ENCODE data around the gene ZNF70. TPM values are rescaled to one million over a fixed set of nuclear protein-coding genes. Genes with fewer than 3 reads are reported as not detected.

Gene ZNF70
- total and polyA plus RNA-seq, 2 of the 13 experiments (the other 11 are each of a cell fraction or from before 2014, with no cell fraction given) = 0.62 to 3.6 TPM

- intact Hi-C loops (cut with micrococcal nuclease; ENCODE audit: unreplicated experiment) = no loop called here
- CTCF ChIA-PET (ENCODE audit: low intra/inter-chr PET ratio, low total read pairs) = no interaction called here
Measured at GRCh38 chr22:23712256-23712655, 38.7 kb downstream of the ZNF70 start.

More at GRCh38 chr22:23712256-23712655, 38.7 kb downstream of the ZNF70 start:
- Histone ChIP-seq H3K27ac (ENCODE audit: extremely low read length, insufficient read depth, low read length) (no peak overlapping the region), H3K9me3 (ENCODE audit: low read length) (no peaks in the 10 kb centered on the region), H2AFZ (ENCODE audit: low read length) (no peak overlapping the region), H3K79me2 (ENCODE audit: insufficient read depth, low read length) (peaks cover 6% of the 10 kb centered on the region), H3K27me3 (ENCODE audit: control insufficient read depth in 1 of 2, insufficient read depth in 2 of 2, low read length in 2 of 2) (no peaks in the 10 kb centered on the region), H4K20me1 (ENCODE audit: insufficient read depth, low read length) (no peaks in the 10 kb centered on the region), H3K4me1 (ENCODE audit: insufficient read depth, low read length) (peaks cover 11% of the 10 kb centered on the region), H3K36me3 (replicated peaks in 1 of 2; ENCODE audit: control insufficient read depth in 1 of 2, insufficient read depth in 2 of 2, low read length in 2 of 2) (peaks cover 7 to 52% of the 10 kb centered on the region in 2 experiments; a peak in 4 of 5 replicates), H3K4me3 (replicated peaks in 1 of 3; ENCODE audit: insufficient read depth in 1 of 3, low read depth in 2 of 3, low read length in 3 of 3) (no peak overlapping the region), H3K4me2 (ENCODE audit: low read depth, low read length) (no peak overlapping the region), H3K9ac (ENCODE audit: insufficient read depth, low read depth, low read length) (no peak overlapping the region)
- DNase-seq (ENCODE audit: low spot score) = no peak
- TF ChIP-seq NFAT5 (CRISPR knock-in tag; IDR thresholded peaks at IDR 0.05) (no peak), NCOA5 (CRISPR knock-in tag; IDR thresholded peaks at IDR 0.05) (no peak), ATF2 (CRISPR knock-in tag; IDR thresholded peaks at IDR 0.05) (no peak), TMF1 (CRISPR knock-in tag; IDR thresholded peaks at IDR 0.05; ENCODE audit: low read depth) (no peak), FOXO1 (CRISPR knock-in tag; IDR thresholded peaks at IDR 0.05) (no peak), MTA3 (CRISPR knock-in tag; IDR thresholded peaks at IDR 0.05) (no peak)
- TF ChIP-seq, protein P1, sequence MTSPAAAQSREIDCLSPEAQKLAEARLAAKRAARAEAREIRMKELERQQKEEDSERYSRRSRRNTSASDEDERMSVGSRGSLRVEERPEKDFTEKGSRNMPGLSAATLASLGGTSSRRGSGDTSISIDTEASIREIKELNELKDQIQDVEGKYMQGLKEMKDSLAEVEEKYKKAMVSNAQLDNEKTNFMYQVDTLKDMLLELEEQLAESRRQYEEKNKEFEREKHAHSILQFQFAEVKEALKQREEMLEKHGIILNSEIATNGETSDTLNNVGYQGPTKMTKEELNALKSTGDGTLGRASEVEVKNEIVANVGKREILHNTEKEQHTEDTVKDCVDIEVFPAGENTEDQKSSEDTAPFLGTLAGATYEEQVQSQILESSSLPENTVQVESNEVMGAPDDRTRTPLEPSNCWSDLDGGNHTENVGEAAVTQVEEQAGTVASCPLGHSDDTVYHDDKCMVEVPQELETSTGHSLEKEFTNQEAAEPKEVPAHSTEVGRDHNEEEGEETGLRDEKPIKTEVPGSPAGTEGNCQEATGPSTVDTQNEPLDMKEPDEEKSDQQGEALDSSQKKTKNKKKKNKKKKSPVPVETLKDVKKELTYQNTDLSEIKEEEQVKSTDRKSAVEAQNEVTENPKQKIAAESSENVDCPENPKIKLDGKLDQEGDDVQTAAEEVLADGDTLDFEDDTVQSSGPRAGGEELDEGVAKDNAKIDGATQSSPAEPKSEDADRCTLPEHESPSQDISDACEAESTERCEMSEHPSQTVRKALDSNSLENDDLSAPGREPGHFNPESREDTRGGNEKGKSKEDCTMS (CRISPR knock-in tag; conservative IDR thresholded peaks at IDR 0.05) = no peak
- TF ChIP-seq, protein P2, sequence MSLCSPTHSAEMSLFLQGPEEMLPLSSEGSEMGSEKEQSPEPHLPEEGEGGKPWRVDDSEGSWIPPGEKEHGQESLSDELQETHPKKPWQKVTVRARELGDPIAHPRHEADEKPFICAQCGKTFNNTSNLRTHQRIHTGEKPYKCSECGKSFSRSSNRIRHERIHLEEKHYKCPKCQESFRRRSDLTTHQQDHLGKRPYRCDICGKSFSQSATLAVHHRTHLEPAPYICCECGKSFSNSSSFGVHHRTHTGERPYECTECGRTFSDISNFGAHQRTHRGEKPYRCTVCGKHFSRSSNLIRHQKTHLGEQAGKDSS (CRISPR knock-in tag; IDR thresholded peaks at IDR 0.05; ENCODE audit: borderline replicate concordance, low read depth) = no peak
- in situ Hi-C loops (cut with HindIII; ENCODE audit: extremely low pct_ligation_motif_present, low pct_unique_long_range_greater_than_20kb) = no loop called here
- FAIRE-seq = no peak
- POLR2A ChIA-PET = no interaction called here
- BruUV-seq (replicated peaks) = no TSS peak
- no peak for ATAC-seq
- 99% methylated on average over 12 of the region's 12 CpGs for WGBS (ENCODE audit: low lambda C conversion rate)
